ENCODE measurements around the gene TAC3.
A peak's percentile ranks its signal among the peaks of the same experiment; 100 is the strongest.
"Not testable (repeated sequence)": the region's sequence is repeated elsewhere in the genome, so short reads cannot be mapped to it uniquely, and the experiment has no call there.

TAC3 gene

DNA sequence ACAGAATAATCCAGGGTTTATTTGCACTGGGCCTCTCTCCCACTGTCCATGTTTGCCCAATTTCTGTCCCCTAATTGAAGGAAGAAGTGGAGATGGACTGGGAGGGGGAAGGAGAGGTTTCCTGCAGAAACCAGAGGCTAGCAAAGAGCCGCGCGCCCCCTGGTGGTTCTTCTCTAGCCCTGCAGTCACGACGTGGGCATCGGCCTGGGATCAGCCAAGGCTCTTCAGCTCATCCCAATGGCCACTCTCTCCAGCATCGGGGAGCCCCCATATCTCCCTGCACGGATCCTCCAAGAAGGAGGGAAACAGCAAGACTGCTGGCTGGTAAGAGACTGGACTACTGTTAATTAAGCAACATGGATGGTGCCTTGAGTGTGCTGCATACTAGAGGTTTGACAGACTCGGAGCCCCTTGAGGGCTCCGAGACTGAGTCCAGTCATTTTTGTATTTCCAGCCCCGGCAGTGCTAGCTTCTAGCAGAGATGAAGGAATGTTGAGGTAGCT lies 28.7 kb downstream of the TAC3 start:
- TF ChIP-seq, protein P1, sequence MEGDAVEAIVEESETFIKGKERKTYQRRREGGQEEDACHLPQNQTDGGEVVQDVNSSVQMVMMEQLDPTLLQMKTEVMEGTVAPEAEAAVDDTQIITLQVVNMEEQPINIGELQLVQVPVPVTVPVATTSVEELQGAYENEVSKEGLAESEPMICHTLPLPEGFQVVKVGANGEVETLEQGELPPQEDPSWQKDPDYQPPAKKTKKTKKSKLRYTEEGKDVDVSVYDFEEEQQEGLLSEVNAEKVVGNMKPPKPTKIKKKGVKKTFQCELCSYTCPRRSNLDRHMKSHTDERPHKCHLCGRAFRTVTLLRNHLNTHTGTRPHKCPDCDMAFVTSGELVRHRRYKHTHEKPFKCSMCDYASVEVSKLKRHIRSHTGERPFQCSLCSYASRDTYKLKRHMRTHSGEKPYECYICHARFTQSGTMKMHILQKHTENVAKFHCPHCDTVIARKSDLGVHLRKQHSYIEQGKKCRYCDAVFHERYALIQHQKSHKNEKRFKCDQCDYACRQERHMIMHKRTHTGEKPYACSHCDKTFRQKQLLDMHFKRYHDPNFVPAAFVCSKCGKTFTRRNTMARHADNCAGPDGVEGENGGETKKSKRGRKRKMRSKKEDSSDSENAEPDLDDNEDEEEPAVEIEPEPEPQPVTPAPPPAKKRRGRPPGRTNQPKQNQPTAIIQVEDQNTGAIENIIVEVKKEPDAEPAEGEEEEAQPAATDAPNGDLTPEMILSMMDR (IDR thresholded peaks at IDR 0.05; ENCODE audit: low read depth, low read length) = peak; percentile 97
- H3K4me3 ChIP-seq (ENCODE audit: low read depth, low read length) = no peak overlapping the region
- DNase-seq (ENCODE audit: low read depth, low spot score) = peak; percentile 67
- in situ Hi-C loops (cut with HindIII; ENCODE audit: low sequenced_read_pairs) = no loop called here

DNA sequence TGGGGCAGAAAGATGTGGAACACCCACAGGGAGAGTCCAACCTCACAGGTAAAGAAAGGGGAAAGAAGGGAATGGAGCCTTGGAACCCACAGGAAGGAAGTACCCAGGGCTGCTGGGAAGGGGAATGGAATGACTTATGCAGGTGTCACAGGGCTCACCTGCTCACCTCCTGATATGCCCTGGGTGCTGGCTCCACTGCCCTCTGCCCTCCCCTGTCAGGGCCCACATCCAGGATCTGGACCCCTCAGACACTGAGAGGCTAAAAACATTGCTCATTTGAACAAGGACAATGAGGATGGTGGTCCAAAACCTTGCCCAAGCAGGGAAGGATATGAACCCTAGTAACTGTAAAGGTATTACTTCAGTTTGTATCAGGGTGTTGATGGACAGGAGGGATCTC lies 29.3 kb downstream of the TAC3 start:
- no peak for DNase-seq (ENCODE audit: low read depth, low spot score)
- TF ChIP-seq, protein P1 (IDR thresholded peaks at IDR 0.05; ENCODE audit: low read depth, low read length) = no peak
- in situ Hi-C loops (cut with HindIII; ENCODE audit: low sequenced_read_pairs) = no loop called here
- no peak overlapping the region for H3K4me3 ChIP-seq (ENCODE audit: low read depth, low read length)

DNA sequence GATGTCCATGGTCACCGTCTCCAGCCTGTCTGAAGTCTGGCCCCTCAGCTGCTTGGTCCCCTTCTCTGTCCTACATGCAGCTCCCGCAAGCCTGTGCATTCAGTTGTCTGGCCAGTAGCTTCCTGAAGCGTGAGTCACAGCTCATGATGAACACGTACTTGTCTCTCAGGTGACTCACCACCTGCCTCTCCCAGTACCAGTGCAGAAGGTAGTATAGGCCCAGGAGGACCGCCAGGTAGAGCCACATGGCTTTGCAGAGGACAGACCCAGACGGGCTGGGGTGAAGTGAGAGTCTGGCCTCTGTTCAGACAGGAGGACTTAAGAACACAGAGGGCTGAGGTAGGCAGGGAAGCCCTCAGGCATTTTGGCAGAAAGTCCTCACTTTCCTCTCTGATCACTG lies 30.6 kb downstream of the TAC3 start:
- H3K4me3 ChIP-seq (ENCODE audit: low read depth, low read length); in situ Hi-C loops (cut with HindIII; ENCODE audit: low sequenced_read_pairs): not testable (repeated sequence)
- peak; percentile 7 for DNase-seq (ENCODE audit: low read depth, low spot score)

- TF ChIP-seq, protein P1 (IDR thresholded peaks at IDR 0.05; ENCODE audit: low read depth, low read length) = no peak
- DNase-seq (ENCODE audit: low read depth, low spot score) = no peak
- no peak overlapping the region for H3K4me3 ChIP-seq (ENCODE audit: low read depth, low read length)
- in situ Hi-C loops (cut with HindIII; ENCODE audit: low sequenced_read_pairs) = no loop called here
These were observed 32.9 kb downstream of the TAC3 start for GRCh38 chr12:56983386-56983785.

DNA sequence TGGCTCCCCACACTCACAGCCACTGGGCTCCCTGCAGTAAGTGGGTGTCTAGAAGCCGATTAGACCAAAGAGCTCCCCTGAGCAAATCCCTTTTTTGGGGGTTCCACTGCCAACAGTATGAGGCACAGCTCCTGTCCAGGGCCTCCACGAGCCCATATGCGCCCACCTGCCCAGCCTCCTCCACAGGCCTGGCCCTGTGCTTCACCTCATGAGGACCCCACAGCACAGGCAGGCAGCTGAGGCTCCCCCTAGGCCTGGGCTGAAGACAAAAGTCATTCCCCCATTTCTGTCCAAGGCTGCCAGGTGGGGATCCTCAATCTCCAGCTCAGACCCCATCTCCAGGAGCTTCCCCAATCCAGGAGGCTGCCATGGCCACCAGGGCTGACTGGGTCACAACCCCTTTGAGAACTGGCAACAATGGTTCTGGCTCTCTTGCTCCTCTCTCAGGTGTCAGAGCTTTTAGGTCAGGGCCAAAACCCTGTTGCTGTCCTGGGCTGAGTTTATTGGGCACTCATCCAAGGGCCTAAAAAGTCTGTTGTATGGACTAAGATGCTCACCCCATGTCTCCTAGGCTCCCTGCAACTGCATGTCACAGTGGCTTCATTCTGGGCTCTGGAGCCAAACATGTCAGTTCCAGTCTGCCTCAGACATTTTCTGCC lies 33.6 kb downstream of the TAC3 start:
- in situ Hi-C loops (cut with HindIII; ENCODE audit: low sequenced_read_pairs) = not testable (repeated sequence)

GRCh38 chr12:56980941-56981530 lies 35.3 kb downstream of the TAC3 start:
- in situ Hi-C loops (cut with HindIII; ENCODE audit: low sequenced_read_pairs) = no loop called here
- TF ChIP-seq, protein P1 (IDR thresholded peaks at IDR 0.05; ENCODE audit: low read depth, low read length) = no peak
- DNase-seq (ENCODE audit: low read depth, low spot score) = no peak
- H3K4me3 ChIP-seq (ENCODE audit: low read depth, low read length) = no peak overlapping the region

More for the DNA sequence above, 33.6 kb downstream of the TAC3 start:
- H3K4me3 ChIP-seq (ENCODE audit: low read depth, low read length); DNase-seq (ENCODE audit: low read depth, low spot score): not testable (repeated sequence)

GRCh38 chr12:56980268-56980667 lies 36.1 kb downstream of the TAC3 start:
- in situ Hi-C loops (cut with HindIII; ENCODE audit: low sequenced_read_pairs) = no loop called here
- TF ChIP-seq, protein P1 (IDR thresholded peaks at IDR 0.05; ENCODE audit: low read depth, low read length) = no peak
- DNase-seq (ENCODE audit: low read depth, low spot score) = no peak
- H3K4me3 ChIP-seq (ENCODE audit: low read depth, low read length) = no peak overlapping the region
